H1 (cell line): ENCODE results near the gene C19orf25. TPM values are rescaled to one million over a fixed set of nuclear protein-coding genes. Genes with fewer than 3 reads are reported as not detected.

Experiments
- EZH2 ChIP-seq: fragments of 200-600 bp; sonication (generic); IDR thresholded peaks from 2 replicates; pipeline ENCODE4 v1.7.1; 2012; ENCODE audit warnings: low read depth, mild to moderate bottlenecking, moderate library complexity, low read length, inconsistent platforms; ENCODE audit not compliant: severe bottlenecking
- FOSL1 ChIP-seq: IDR thresholded peaks from 2 replicates; pipeline ENCODE4 v1.6.1; 2011; ENCODE audit warnings: mild to moderate bottlenecking, low read depth, low read length, moderate library complexity; ENCODE audit not compliant: insufficient read depth
- GTF2F1 ChIP-seq: IDR thresholded peaks from 2 replicates; pipeline ENCODE4 v1.6.1; 2012; ENCODE audit warnings: low read depth, low read length, improper control_type of control experiment, borderline replicate concordance
- HDAC6 ChIP-seq: IDR thresholded peaks from one replicate; pipeline ENCODE4 v1.7.1; 2012; ENCODE audit warnings: low read depth, mild to moderate bottlenecking, inconsistent platforms, low read length, moderate library complexity
- SP1 ChIP-seq: IDR thresholded peaks from 2 replicates; pipeline ENCODE4 v1.6.1; 2011; ENCODE audit warnings: low read depth, low read length
- polyA plus RNA-seq, 7 experiments: library from polyadenylated mRNA; depleted of rRNA in 3 of 7; stranded (reverse) in 5 of 7; unstranded in 2 of 7; fragments of >200 nt in 5 of 7; fragments of 200-250 nt in 2 of 7; gene quantifications; 1 replicate in 5 of 7; 2 replicates in 1 of 7; 4 replicates in 1 of 7; pipeline versions ENCODE4 v1.2.1 to v1.2.3, GENCODE V29; 2011 to 2013; ENCODE audit warnings: missing spikeins in 2 of 7, mixed read lengths in 2 of 7
- total RNA-seq: library from RNA; stranded (reverse); fragmentation: NEBNext Ultra II Directional; extraction: Animal tissue kit (Norgen Biotek cat#: 25700); gene quantifications from 2 replicates; pipeline ENCODE4 v1.2.1, GENCODE V29; 2021

The C19orf25 gene
- total and polyA plus RNA-seq, 2 of the 8 experiments (the other 6 are each of a cell fraction or from before 2014, with no cell fraction given), result 41.3 to 67.4 TPM

DNA sequence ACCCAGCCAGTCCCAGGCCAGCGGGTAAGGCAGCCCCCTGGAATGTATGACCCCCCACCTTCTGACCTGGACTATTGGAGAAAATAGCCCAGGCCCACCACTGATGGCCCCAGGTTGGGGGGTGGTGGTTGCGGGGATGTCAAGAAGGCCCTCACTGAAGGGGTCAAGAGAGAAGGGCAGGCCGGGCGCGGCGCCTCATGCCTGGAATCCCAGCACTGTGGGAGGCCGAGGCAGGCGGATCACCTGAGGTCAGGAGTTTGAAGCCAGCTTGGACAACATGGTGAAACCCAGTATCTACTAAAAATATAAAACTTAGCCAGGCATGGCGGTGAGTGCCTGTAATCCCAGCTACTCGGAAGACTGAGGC, 35.3 kb upstream of the C19orf25 start (continued):
- TF ChIP-seq EZH2 (no peak), GTF2F1 (no peak), HDAC6 (no peak), FOSL1 (no peak), SP1 (no peak)
